ENCODE results near the gene PANK4. TPM values are rescaled to one million over a fixed set of nuclear protein-coding genes. Genes with fewer than 3 reads are reported as not detected.

PANK4 gene
- total and polyA plus RNA-seq, 2 donors (not counting 3 experiments of a cell fraction or from before 2014, with no cell fraction given), result 22.1 to 34.0 TPM

- Histone ChIP-seq H3K27ac (ENCODE audit: insufficient read depth, low read depth, low read length) (peak overlapping the region; percentile 80), H3K9me1 (replicated peaks; ENCODE audit: control insufficient read depth, extremely low read depth, insufficient read depth, low read length) (no peaks in the 10 kb centered on the region), H3K4me2 (ENCODE audit: insufficient read depth, low read length) (peak overlapping the region; percentile 77), H3K27me3 (ENCODE audit: control insufficient read depth in 2 of 2, insufficient read depth in 2 of 2, low read length in 2 of 2) (no peaks in the 10 kb centered on the region), H3K4me3 (replicated peaks in 1 of 3; ENCODE audit: insufficient read depth in 1 of 3, low read depth in 1 of 3, low read length in 3 of 3) (peak overlapping the region; percentile 51 to 74 (median 67)), H3K79me2 (ENCODE audit: control insufficient read depth, insufficient read depth, low read length) (no peaks in the 10 kb centered on the region), H3K9ac (replicated peaks; ENCODE audit: extremely low read depth, insufficient read depth, low read length) (peak overlapping the region; percentile 74), H4K20me1 (replicated peaks; ENCODE audit: control insufficient read depth, extremely low read depth, insufficient read depth, low read length) (no peaks in the 10 kb centered on the region), H3K36me3 (ENCODE audit: control insufficient read depth in 2 of 2, extremely low read depth in 1 of 2, insufficient read depth in 2 of 2, low read length in 2 of 2) (no peaks in the 10 kb centered on the region), H3K4me1 (ENCODE audit: control insufficient read depth, extremely low read depth, insufficient read depth, low read length) (peaks cover 27% of the 10 kb centered on the region), H3K9me3 (replicated peaks; ENCODE audit: control insufficient read depth, insufficient read depth, low read length) (no peaks in the 10 kb centered on the region), H2AFZ (ENCODE audit: low read depth, low read length) (peak overlapping the region; percentile 84)
- POLR2A ChIA-PET, result interaction anchor here (0.6 to 1.0 kb wide), 2 partner anchors 20 kb away, joined by 3 to 5 read pairs; partner anchors contain the start of gene PANK4
- FAIRE-seq (peak; percentile 91), DNase-seq (ENCODE audit: low read depth, low spot score) (peak; percentile 83)
- no peak for TF ChIP-seq FOS (IDR thresholded peaks at IDR 0.05; ENCODE audit: borderline replicate concordance, insufficient read depth, low read length)
- TF ChIP-seq POLR2A (IDR thresholded peaks at IDR 0.05; ENCODE audit: low read depth, low read length), result no peak
- peak; percentile 38 for TF ChIP-seq POLR2AphosphoS5 (IDR thresholded peaks at IDR 0.05; ENCODE audit: insufficient read depth, low read depth, low read length)
- TF ChIP-seq EZH2 (IDR thresholded peaks at IDR 0.05; ENCODE audit: borderline replicate concordance, low read depth, low read length, severe bottlenecking), result no peak
- TF ChIP-seq JUN (IDR thresholded peaks at IDR 0.05; ENCODE audit: borderline replicate concordance, insufficient read depth, insufficient read length, low read depth), result no peak
- no peak for TF ChIP-seq GATA2 (IDR thresholded peaks at IDR 0.05; ENCODE audit: insufficient read depth, insufficient read length, low read depth, low read length)
- no peak for TF ChIP-seq MYC (IDR thresholded peaks at IDR 0.05; ENCODE audit: low read depth, low read length)
- TF ChIP-seq MAX (IDR thresholded peaks at IDR 0.05; ENCODE audit: insufficient read depth, insufficient read length), result no peak
- peak in 1 of 2 donors; percentile 29 for TF ChIP-seq CTCF (IDR thresholded peaks at IDR 0.05; ENCODE audit: extremely low read depth in 1 of 2, insufficient read depth in 1 of 2, low read depth in 1 of 2, low read length in 2 of 2)
- CTCF ChIA-PET, result interaction anchor here (0.8 to 2.5 kb wide), 18 partner anchors 10 to 906 kb away, joined by 3 to 20 read pairs (median 5); partner anchors contain the start of genes FAAP20, PANK4, PEX10 and TNFRSF14
- intact Hi-C loops (cut with micrococcal nuclease), result loop anchor here (1.0 to 2.0 kb wide), 5 partner anchors 20 to 352 kb away; partner anchors contain the start of genes FAAP20, PANK4 and PRXL2B
- TSS peak; percentile 68 for BruUV-seq (replicated peaks)
- dilution Hi-C loops (cut with MboI; ENCODE audit: extremely low pct_ligation_motif_present, low sequenced_read_pairs), result no loop called here
Measured at GRCh38 chr1:2546515-2547209, 20.3 kb upstream of the PANK4 start.

Data from endothelial cell of umbilical vein (primary cell).